Right lobe of liver (tissue), 4 donors: ENCODE measurements around the gene SLC5A9.

Experiments used
- POLR2A ChIP-seq: fragments of 450-650 bp; IDR thresholded peaks from one replicate; pipeline ENCODE4 v1.6.1; 2017; ENCODE audit warnings: antibody characterized with exemption, mild to moderate bottlenecking
- TF ChIP-seq, protein P1 (sequence below), 4 donors: fragments of 200-600 bp in 3 of 4; fragments of 450-650 bp in 1 of 4; IDR thresholded peaks; one replicate each; pipeline versions ENCODE4 v1.5.1 to v1.8.0; 2016 to 2022; ENCODE audit warnings: antibody characterized with exemption in 4 of 4, mild to moderate bottlenecking in 2 of 4
- donor health status: DM: no; HTN: no; CAD: no.
- donor health status: DM: no; HTN: no; CAD: no.
- donor health status: DM: no; HTN: yes; CAD: no.

- TF ChIP-seq, protein P1, sequence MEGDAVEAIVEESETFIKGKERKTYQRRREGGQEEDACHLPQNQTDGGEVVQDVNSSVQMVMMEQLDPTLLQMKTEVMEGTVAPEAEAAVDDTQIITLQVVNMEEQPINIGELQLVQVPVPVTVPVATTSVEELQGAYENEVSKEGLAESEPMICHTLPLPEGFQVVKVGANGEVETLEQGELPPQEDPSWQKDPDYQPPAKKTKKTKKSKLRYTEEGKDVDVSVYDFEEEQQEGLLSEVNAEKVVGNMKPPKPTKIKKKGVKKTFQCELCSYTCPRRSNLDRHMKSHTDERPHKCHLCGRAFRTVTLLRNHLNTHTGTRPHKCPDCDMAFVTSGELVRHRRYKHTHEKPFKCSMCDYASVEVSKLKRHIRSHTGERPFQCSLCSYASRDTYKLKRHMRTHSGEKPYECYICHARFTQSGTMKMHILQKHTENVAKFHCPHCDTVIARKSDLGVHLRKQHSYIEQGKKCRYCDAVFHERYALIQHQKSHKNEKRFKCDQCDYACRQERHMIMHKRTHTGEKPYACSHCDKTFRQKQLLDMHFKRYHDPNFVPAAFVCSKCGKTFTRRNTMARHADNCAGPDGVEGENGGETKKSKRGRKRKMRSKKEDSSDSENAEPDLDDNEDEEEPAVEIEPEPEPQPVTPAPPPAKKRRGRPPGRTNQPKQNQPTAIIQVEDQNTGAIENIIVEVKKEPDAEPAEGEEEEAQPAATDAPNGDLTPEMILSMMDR (IDR thresholded peaks at IDR 0.05): no peak
- TF ChIP-seq POLR2A: no peak
Observed at GRCh38 chr1:48221657-48222056, 859 bp upstream of the SLC5A9 start.
